Neural cell (in vitro differentiated cells): ENCODE results near the gene CYP4A11. TPM values are rescaled to one million over a fixed set of nuclear protein-coding genes. Genes with fewer than 3 reads are reported as not detected.

ENCODE experiments used
- H2AFZ ChIP-seq: fragments of 200-600, 300-800 bp; sonication (generic), shearing (Covaris generic); 2 replicates; pipeline ENCODE4 v1.6.0; 2014; ENCODE audit warnings: low read depth, mild to moderate bottlenecking, antibody characterized with exemption, low read length, moderate library complexity
- H3F3A ChIP-seq: fragments of 200-600 bp; shearing (Covaris generic); 2 replicates; pipeline ENCODE4 v1.6.1; 2016; ENCODE audit warnings: mild to moderate bottlenecking, moderate library complexity, mixed read lengths, antibody characterized with exemption, low read length; ENCODE audit not compliant: insufficient read depth, poor library complexity, severe bottlenecking
- H3K27ac ChIP-seq: fragments of 200-600, 300-800 bp; sonication (generic), shearing (Covaris generic); 2 replicates; pipeline ENCODE4 v1.5.1; 2014; ENCODE audit warnings: mild to moderate bottlenecking, low read length, moderate library complexity
- H3K27me3 ChIP-seq: fragments of 300-800, 200-600 bp; sonication (generic), shearing (Covaris generic); 2 replicates; pipeline ENCODE4 v1.6.0; 2014; ENCODE audit warnings: mild to moderate bottlenecking, low read depth, low read length, moderate library complexity; ENCODE audit not compliant: insufficient read depth
- H3K36me3 ChIP-seq: fragments of 300-800, 200-600 bp; sonication (generic), shearing (Covaris generic); 2 replicates; pipeline ENCODE4 v1.5.1; 2014; ENCODE audit warnings: mild to moderate bottlenecking, antibody characterized with exemption, low read length, moderate library complexity; ENCODE audit not compliant: insufficient read depth
- H3K4me2 ChIP-seq: fragments of 300-800, 200-600 bp; sonication (generic), shearing (Covaris generic); 2 replicates; pipeline ENCODE4 v1.6.0; 2014; ENCODE audit warnings: mild to moderate bottlenecking, low read length
- H3K4me3 ChIP-seq: fragments of 300-800, 200-600 bp; sonication (generic), shearing (Covaris generic); 2 replicates; pipeline ENCODE4 v1.5.1; 2014; ENCODE audit warnings: mild to moderate bottlenecking, low read length, moderate library complexity
- H3K79me2 ChIP-seq: fragments of 200-600 bp; shearing (Covaris generic); replicated peaks from 2 replicates; pipeline ENCODE4 v1.6.0; 2014; ENCODE audit warnings: mild to moderate bottlenecking, low read length, moderate library complexity; ENCODE audit not compliant: insufficient read depth
- H3K9ac ChIP-seq: fragments of 300-800, 200-600 bp; sonication (generic), shearing (Covaris generic); 2 replicates; pipeline ENCODE4 v1.6.1; 2016; ENCODE audit warnings: mild to moderate bottlenecking, low read length, mixed read lengths
- H3K9me2 ChIP-seq: fragments of 200-600 bp; shearing (Covaris generic); 2 replicates; pipeline ENCODE4 v1.6.1; 2016; ENCODE audit warnings: mild to moderate bottlenecking, low read length, mixed read lengths; ENCODE audit not compliant: insufficient read depth
- H3K9me3 ChIP-seq: fragments of 200-600, 300-800 bp; sonication (generic), shearing (Covaris generic); 2 replicates; pipeline ENCODE4 v1.6.1; 2016; ENCODE audit warnings: mild to moderate bottlenecking, mixed run types, low read length, moderate library complexity, mixed read lengths
- H4K20me1 ChIP-seq: fragments of 200-600 bp; shearing (Covaris generic); 2 replicates; pipeline ENCODE4 v1.6.1; 2016; ENCODE audit warnings: mild to moderate bottlenecking, mixed run types; ENCODE audit not compliant: insufficient read depth
- EP300 ChIP-seq: fragments of 450-650 bp; conservative IDR thresholded peaks from 2 replicates; pipeline ENCODE4 v1.6.1; 2014; ENCODE audit warnings: antibody characterized with exemption, mild to moderate bottlenecking, moderate library complexity; ENCODE audit not compliant: poor library complexity, severe bottlenecking
- EZH2 ChIP-seq: fragments of 200-600, 300-800 bp; shearing (Covaris generic), sonication (generic); IDR thresholded peaks from 2 replicates; pipeline ENCODE4 v1.6.1; 2014; ENCODE audit warnings: antibody characterized with exemption, low read length, borderline replicate concordance, mild to moderate bottlenecking; ENCODE audit not compliant: insufficient read depth, poor library complexity, severe bottlenecking
- MXI1 ChIP-seq: fragments of 450-650 bp; conservative IDR thresholded peaks from 2 replicates; pipeline ENCODE4 v1.6.1; 2014; ENCODE audit warnings: antibody characterized with exemption, mild to moderate bottlenecking; ENCODE audit not compliant: poor library complexity, severe bottlenecking
- POLR2AphosphoS5 ChIP-seq: IDR thresholded peaks from 2 replicates; pipeline ENCODE4 v1.6.1; 2012
- RAD21 ChIP-seq: fragments of 450-650 bp; conservative IDR thresholded peaks from 2 replicates; pipeline ENCODE4 v1.6.1; 2014; ENCODE audit warnings: antibody characterized with exemption, mild to moderate bottlenecking, moderate library complexity
- SMC3 ChIP-seq: fragments of 450-650 bp; conservative IDR thresholded peaks from 2 replicates; pipeline ENCODE4 v1.6.1; 2014; ENCODE audit warnings: antibody characterized with exemption, mild to moderate bottlenecking, moderate library complexity; ENCODE audit not compliant: poor library complexity
- TAF1 ChIP-seq: IDR thresholded peaks from 2 replicates; pipeline ENCODE4 v1.6.1; 2012; ENCODE audit warnings: low read depth
- polyA plus RNA-seq: library from polyadenylated mRNA; depleted of rRNA; stranded (reverse); fragments of >200 nt; gene quantifications from 2 replicates; pipeline ENCODE4 v1.2.3, GENCODE V29; 2014
- TF ChIP-seq, protein P1 (sequence below): IDR thresholded peaks from 2 replicates; pipeline ENCODE4 v1.6.1; 2012; ENCODE audit warnings: borderline replicate concordance
- TF ChIP-seq, protein P2 (sequence below): fragments of 450-650 bp; IDR thresholded peaks from 2 replicates; pipeline ENCODE4 v1.5.1; 2014; ENCODE audit warnings: antibody characterized with exemption, mild to moderate bottlenecking, moderate library complexity; ENCODE audit not compliant: poor library complexity, severe bottlenecking

The CYP4A11 gene
- polyA plus RNA-seq, 1 donor from 2014 or later, result not detected

DNA sequence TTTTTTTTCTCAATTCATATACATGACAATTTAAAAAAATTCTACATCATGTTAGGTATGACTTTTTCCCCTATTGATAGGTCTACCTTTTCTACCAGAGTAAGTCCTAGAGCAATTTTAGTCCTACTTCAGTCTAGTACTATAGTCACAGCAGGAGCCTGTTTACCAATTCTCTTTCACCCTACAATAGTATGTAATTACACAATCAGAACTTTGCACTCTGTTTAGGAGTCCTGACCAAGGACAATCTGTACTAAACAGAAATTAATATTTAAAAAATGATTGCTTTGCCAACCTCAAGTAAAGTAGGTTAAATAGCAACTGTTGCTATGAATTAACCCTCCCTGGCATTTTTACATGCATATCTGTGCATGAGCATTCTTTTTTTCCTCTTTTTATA lies 810 bp upstream of the CYP4A11 start:
- TF ChIP-seq, protein P1, sequence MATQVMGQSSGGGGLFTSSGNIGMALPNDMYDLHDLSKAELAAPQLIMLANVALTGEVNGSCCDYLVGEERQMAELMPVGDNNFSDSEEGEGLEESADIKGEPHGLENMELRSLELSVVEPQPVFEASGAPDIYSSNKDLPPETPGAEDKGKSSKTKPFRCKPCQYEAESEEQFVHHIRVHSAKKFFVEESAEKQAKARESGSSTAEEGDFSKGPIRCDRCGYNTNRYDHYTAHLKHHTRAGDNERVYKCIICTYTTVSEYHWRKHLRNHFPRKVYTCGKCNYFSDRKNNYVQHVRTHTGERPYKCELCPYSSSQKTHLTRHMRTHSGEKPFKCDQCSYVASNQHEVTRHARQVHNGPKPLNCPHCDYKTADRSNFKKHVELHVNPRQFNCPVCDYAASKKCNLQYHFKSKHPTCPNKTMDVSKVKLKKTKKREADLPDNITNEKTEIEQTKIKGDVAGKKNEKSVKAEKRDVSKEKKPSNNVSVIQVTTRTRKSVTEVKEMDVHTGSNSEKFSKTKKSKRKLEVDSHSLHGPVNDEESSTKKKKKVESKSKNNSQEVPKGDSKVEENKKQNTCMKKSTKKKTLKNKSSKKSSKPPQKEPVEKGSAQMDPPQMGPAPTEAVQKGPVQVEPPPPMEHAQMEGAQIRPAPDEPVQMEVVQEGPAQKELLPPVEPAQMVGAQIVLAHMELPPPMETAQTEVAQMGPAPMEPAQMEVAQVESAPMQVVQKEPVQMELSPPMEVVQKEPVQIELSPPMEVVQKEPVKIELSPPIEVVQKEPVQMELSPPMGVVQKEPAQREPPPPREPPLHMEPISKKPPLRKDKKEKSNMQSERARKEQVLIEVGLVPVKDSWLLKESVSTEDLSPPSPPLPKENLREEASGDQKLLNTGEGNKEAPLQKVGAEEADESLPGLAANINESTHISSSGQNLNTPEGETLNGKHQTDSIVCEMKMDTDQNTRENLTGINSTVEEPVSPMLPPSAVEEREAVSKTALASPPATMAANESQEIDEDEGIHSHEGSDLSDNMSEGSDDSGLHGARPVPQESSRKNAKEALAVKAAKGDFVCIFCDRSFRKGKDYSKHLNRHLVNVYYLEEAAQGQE, result no peak
- TF ChIP-seq POLR2AphosphoS5, result no peak
- TF ChIP-seq SMC3, result no peak
- TF ChIP-seq RAD21, result no peak
- no peak for TF ChIP-seq EP300
- TF ChIP-seq MXI1, result no peak
- no peak for TF ChIP-seq TAF1
- no peak for TF ChIP-seq EZH2
- TF ChIP-seq, protein P2, sequence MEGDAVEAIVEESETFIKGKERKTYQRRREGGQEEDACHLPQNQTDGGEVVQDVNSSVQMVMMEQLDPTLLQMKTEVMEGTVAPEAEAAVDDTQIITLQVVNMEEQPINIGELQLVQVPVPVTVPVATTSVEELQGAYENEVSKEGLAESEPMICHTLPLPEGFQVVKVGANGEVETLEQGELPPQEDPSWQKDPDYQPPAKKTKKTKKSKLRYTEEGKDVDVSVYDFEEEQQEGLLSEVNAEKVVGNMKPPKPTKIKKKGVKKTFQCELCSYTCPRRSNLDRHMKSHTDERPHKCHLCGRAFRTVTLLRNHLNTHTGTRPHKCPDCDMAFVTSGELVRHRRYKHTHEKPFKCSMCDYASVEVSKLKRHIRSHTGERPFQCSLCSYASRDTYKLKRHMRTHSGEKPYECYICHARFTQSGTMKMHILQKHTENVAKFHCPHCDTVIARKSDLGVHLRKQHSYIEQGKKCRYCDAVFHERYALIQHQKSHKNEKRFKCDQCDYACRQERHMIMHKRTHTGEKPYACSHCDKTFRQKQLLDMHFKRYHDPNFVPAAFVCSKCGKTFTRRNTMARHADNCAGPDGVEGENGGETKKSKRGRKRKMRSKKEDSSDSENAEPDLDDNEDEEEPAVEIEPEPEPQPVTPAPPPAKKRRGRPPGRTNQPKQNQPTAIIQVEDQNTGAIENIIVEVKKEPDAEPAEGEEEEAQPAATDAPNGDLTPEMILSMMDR, result no peak
- Histone ChIP-seq H3K27ac (no peak overlapping the region), H3K9ac (no peak overlapping the region), H3K4me3 (no peak overlapping the region), H3K9me2 (no peaks in the 10 kb centered on the region), H3K79me2 (no peaks in the 10 kb centered on the region), H3F3A (no peaks in the 10 kb centered on the region), H2AFZ (no peak overlapping the region), H3K27me3 (no peaks in the 10 kb centered on the region), H3K9me3 (no peaks in the 10 kb centered on the region), H3K4me2 (no peak overlapping the region), H3K36me3 (no peaks in the 10 kb centered on the region), H4K20me1 (no peaks in the 10 kb centered on the region)

DNA sequence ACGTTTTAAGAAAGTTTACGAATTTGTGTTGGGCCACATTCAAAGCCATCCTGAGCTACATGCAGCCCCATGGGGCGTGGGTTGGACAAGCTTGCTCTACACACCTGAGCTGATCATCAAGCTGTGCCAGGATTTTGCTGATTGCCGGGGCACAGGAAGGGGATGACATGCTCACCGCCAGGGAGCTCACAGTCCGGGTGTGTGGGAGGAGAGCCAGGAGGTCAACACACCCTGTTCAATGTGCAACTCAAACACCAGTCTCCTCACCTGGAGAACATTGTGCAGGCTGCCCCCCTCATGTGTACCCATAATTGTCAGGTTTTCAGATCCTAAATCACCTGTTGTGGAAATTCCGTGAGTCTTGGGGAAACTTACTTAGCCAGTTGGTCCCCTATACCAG lies 969 bp downstream of the CYP4A11 start:
- no peak overlapping the region for H2AFZ ChIP-seq
- TF ChIP-seq SMC3, result no peak
- TF ChIP-seq, protein P1, result no peak
- TF ChIP-seq, protein P2, result no peak
- no peak for TF ChIP-seq EZH2
- no peak for TF ChIP-seq TAF1
- TF ChIP-seq MXI1, result no peak
- no peak for TF ChIP-seq EP300
- TF ChIP-seq RAD21, result no peak
- no peak for TF ChIP-seq POLR2AphosphoS5
- H3F3A ChIP-seq, result no peaks in the 10 kb centered on the region
- no peaks in the 10 kb centered on the region for H3K27me3 ChIP-seq
- no peaks in the 10 kb centered on the region for H3K9me2 ChIP-seq
- no peaks in the 10 kb centered on the region for H3K79me2 ChIP-seq
- no peaks in the 10 kb centered on the region for H3K9me3 ChIP-seq
- H4K20me1 ChIP-seq, result no peaks in the 10 kb centered on the region
- no peaks in the 10 kb centered on the region for H3K36me3 ChIP-seq
- no peak overlapping the region for H3K27ac ChIP-seq
- H3K4me3 ChIP-seq, result no peak overlapping the region
- H3K9ac ChIP-seq, result no peak overlapping the region
- H3K4me2 ChIP-seq, result no peak overlapping the region
